Measurements from ENCODE around the gene SAMSN1.

- TF ChIP-seq GATA3 (IDR thresholded peaks at IDR 0.05; ENCODE audit: low read depth, low read length) (no peak), GATA2 (IDR thresholded peaks at IDR 0.05; ENCODE audit: low read depth, low read length) (no peak)
Measured at GRCh38 chr21:14536929-14537328, 9.2 kb downstream of the SAMSN1 start.
